OCI-LY1 (cell line): Measurements from ENCODE around the gene ZNF318.

Experiments used
- H2AFZ ChIP-seq: fragments of 200-600 bp; sonication (generic), shearing (Covaris generic); 2 replicates; pipeline ENCODE4 v1.6.0; 2014; ENCODE audit warnings: antibody characterized with exemption, mild to moderate bottlenecking, low read length
- H3F3A ChIP-seq: fragments of 200-600 bp; sonication (generic), shearing (Covaris generic); 2 replicates; pipeline ENCODE4 v1.6.0; 2014; ENCODE audit warnings: mild to moderate bottlenecking, antibody characterized with exemption, low read length, moderate library complexity; ENCODE audit not compliant: insufficient read depth
- H3K27ac ChIP-seq: fragments of 200-600 bp; sonication (generic); 2 replicates; pipeline ENCODE4 v1.5.1; 2014; ENCODE audit warnings: low read length, mixed run types, mild to moderate bottlenecking, low read depth; ENCODE audit not compliant: poor library complexity, severe bottlenecking
- H3K27me3 ChIP-seq: fragments of 200-600 bp; sonication (generic); 2 replicates; pipeline ENCODE4 v1.6.0; 2014; ENCODE audit warnings: antibody characterized with exemption, mild to moderate bottlenecking, low read length, moderate library complexity; ENCODE audit not compliant: insufficient read depth
- H3K36me3 ChIP-seq: fragments of 200-600 bp; sonication (generic); 2 replicates; pipeline ENCODE4 v1.6.1; 2014; ENCODE audit warnings: mild to moderate bottlenecking, antibody characterized with exemption, low read length, moderate library complexity, mixed read lengths; ENCODE audit not compliant: insufficient read depth
- H3K4me1 ChIP-seq: fragments of 200-600 bp; sonication (generic); 2 replicates; pipeline ENCODE4 v1.5.1; 2014; ENCODE audit warnings: mild to moderate bottlenecking, low read length, moderate library complexity; ENCODE audit not compliant: insufficient read depth, severe bottlenecking
- H3K4me2 ChIP-seq: fragments of 200-600 bp; sonication (generic), shearing (Covaris generic); 2 replicates; pipeline ENCODE4 v1.6.1; 2014; ENCODE audit warnings: low read length
- H3K4me3 ChIP-seq: fragments of 200-600 bp; sonication (generic); 2 replicates; pipeline ENCODE4 v1.5.1; 2014; ENCODE audit warnings: low read length, low read depth, mild to moderate bottlenecking, mixed read lengths; ENCODE audit not compliant: poor library complexity, severe bottlenecking
- H3K79me2 ChIP-seq: fragments of 200-600 bp; shearing (Covaris generic); 2 replicates; pipeline ENCODE4 v1.6.1; 2016; ENCODE audit warnings: mixed run types, low read length, mixed read lengths; ENCODE audit not compliant: insufficient read depth
- H3K9ac ChIP-seq: fragments of 200-600 bp; sonication (generic), shearing (Covaris generic); 2 replicates; pipeline ENCODE4 v1.6.1; 2014; ENCODE audit warnings: mild to moderate bottlenecking, low read length, mixed read lengths
- H3K9me2 ChIP-seq: fragments of 200-600 bp; sonication (generic), shearing (Covaris generic); 2 replicates; pipeline ENCODE4 v1.6.1; 2014; ENCODE audit warnings: low read depth, mild to moderate bottlenecking, low read length, mixed read lengths
- H3K9me3 ChIP-seq: fragments of 200-600 bp; shearing (Covaris generic); 2 replicates; pipeline ENCODE4 v1.6.1; 2014; ENCODE audit warnings: low read length, mixed read lengths
- H4K20me1 ChIP-seq: fragments of 200-600 bp; sonication (generic), shearing (Covaris generic); 2 replicates; pipeline ENCODE4 v1.6.0; 2016; ENCODE audit warnings: mild to moderate bottlenecking, low read length; ENCODE audit not compliant: insufficient read depth
- EZH2 ChIP-seq: fragments of 200-600 bp; sonication (generic), shearing (Covaris generic); IDR thresholded peaks from 2 replicates; pipeline ENCODE4 v1.8.0; 2017; ENCODE audit warnings: borderline replicate concordance, mixed run types, mild to moderate bottlenecking, antibody characterized with exemption, low read length, moderate library complexity, mixed read lengths
- TF ChIP-seq, protein P1 (sequence below): fragments of 200-600 bp; sonication (generic), shearing (Covaris generic); IDR thresholded peaks from 2 replicates; pipeline ENCODE4 v1.5.1; 2017; ENCODE audit warnings: mild to moderate bottlenecking, antibody characterized with exemption, low read length, moderate library complexity, mixed read lengths

Gene ZNF318

DNA sequence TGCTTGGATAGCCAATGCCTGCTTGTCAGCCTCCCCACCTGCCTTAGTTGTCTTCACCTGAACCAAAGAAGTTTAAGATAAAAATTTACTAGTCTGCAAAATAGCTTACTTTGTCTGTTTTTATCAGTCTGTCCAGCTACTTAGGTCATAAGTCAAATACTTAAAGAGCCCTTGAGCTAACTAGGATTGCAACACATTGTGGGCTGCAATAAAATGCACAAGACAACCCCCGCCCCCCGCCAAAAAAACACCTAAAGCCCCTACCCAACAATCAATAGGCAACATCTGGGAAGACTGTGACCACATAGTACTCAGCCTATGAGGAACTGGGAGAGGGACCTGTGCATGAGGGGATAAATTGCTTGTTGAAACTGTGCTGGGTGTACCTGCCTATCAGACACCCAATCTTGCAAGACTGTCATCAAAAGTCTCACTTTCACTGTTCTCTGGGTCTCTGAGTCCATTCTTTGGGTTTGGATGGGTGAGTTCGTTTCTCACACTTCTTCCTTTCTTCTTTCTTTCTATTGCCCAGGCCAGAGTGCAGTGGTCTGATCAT lies 30.6 kb upstream of the ZNF318 start:
- Histone ChIP-seq H3K9ac (no peak overlapping the region), H3K79me2 (no peaks in the 10 kb centered on the region), H3K27me3 (no peaks in the 10 kb centered on the region), H3K4me1 (peaks cover 3% of the 10 kb centered on the region), H3K4me2 (no peak overlapping the region), H2AFZ (no peak overlapping the region), H3F3A (no peaks in the 10 kb centered on the region), H3K9me2 (no peaks in the 10 kb centered on the region), H4K20me1 (no peaks in the 10 kb centered on the region), H3K4me3 (no peak overlapping the region), H3K9me3 (no peaks in the 10 kb centered on the region), H3K27ac (no peak overlapping the region), H3K36me3 (no peaks in the 10 kb centered on the region)
- TF ChIP-seq, protein P1, sequence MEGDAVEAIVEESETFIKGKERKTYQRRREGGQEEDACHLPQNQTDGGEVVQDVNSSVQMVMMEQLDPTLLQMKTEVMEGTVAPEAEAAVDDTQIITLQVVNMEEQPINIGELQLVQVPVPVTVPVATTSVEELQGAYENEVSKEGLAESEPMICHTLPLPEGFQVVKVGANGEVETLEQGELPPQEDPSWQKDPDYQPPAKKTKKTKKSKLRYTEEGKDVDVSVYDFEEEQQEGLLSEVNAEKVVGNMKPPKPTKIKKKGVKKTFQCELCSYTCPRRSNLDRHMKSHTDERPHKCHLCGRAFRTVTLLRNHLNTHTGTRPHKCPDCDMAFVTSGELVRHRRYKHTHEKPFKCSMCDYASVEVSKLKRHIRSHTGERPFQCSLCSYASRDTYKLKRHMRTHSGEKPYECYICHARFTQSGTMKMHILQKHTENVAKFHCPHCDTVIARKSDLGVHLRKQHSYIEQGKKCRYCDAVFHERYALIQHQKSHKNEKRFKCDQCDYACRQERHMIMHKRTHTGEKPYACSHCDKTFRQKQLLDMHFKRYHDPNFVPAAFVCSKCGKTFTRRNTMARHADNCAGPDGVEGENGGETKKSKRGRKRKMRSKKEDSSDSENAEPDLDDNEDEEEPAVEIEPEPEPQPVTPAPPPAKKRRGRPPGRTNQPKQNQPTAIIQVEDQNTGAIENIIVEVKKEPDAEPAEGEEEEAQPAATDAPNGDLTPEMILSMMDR: no peak
- no peak for TF ChIP-seq EZH2

DNA sequence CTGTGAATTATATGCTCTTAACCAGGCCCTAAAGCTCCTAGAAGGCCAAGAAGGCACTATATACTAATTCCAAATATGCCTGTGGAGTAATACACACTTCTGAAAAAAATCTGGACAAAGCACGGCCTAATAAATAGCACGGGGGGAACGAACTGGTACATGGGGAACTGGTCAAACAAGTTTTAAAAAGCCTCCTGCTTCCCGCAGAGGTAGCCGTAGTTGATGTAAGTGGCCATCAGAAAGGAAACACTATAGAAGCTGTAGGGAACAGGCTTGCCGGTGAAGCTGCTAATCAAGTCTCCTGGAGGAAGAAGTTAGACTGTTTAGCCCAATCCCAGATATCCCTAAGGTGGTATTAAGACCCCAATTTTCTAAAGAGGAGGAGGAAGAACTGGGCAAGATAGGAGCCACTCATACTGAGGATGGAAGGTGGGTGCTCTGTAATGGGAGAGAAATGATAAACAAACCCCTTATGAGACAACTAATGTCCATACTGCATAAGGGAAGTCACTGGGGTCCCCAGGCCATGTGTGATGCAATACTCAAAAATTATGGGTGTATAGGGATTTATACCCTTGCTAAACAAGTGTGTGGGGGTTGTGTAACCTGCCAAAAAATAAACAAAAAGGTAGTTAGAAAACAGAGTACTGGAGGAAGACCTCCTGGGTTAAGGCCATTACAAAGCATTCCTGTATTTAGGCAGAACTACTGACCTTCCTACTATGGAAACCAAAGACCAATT lies 27.1 kb upstream of the ZNF318 start:
- Histone ChIP-seq H3K79me2 (no peaks in the 10 kb centered on the region), H2AFZ (no peak overlapping the region)

DNA sequence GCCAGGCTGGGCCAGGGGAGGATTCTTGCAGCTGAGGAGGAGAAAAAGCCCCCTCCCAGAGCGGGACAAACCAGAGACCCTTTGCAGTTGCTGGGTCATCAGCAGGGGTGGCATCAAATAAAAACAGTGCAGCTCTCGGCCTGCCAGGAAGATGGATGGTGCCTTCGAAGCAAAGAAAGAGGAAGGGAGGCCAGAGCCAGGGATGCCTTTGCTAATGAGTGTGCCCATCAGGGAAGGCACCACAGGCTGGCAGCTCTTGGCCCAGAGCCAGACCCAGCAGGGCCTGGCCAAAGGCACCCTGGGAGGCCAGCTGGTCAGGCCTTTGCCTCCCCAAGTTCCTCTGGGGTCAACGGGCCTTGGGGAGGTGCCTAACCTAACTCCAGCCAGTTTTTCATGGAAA lies 26.3 kb upstream of the ZNF318 start:
- H3F3A ChIP-seq: no peaks in the 10 kb centered on the region
- no peaks in the 10 kb centered on the region for H3K36me3 ChIP-seq
- no peak for TF ChIP-seq EZH2
- TF ChIP-seq, protein P1: no peak
- H3K4me2 ChIP-seq: no peak overlapping the region
- no peak overlapping the region for H3K9ac ChIP-seq
- peaks cover 13% of the 10 kb centered on the region for H3K4me1 ChIP-seq
- H3K9me2 ChIP-seq: no peaks in the 10 kb centered on the region
- no peak overlapping the region for H3K4me3 ChIP-seq
- no peaks in the 10 kb centered on the region for H3K27me3 ChIP-seq
- no peaks in the 10 kb centered on the region for H3K79me2 ChIP-seq
- H3K9me3 ChIP-seq: no peaks in the 10 kb centered on the region
- no peaks in the 10 kb centered on the region for H4K20me1 ChIP-seq
- no peak overlapping the region for H2AFZ ChIP-seq
- no peak overlapping the region for H3K27ac ChIP-seq

More for the DNA sequence above, 27.1 kb upstream of the ZNF318 start:
- no peak overlapping the region for H3K9ac ChIP-seq
- no peak overlapping the region for H3K4me2 ChIP-seq
- no peak overlapping the region for H3K4me3 ChIP-seq
- H3K27me3 ChIP-seq: no peaks in the 10 kb centered on the region
- H3K4me1 ChIP-seq: peaks cover 13% of the 10 kb centered on the region
- H3K9me2 ChIP-seq: no peaks in the 10 kb centered on the region
- TF ChIP-seq, protein P1: no peak
- TF ChIP-seq EZH2: no peak
- no peaks in the 10 kb centered on the region for H3K36me3 ChIP-seq
- H4K20me1 ChIP-seq: no peaks in the 10 kb centered on the region
- no peaks in the 10 kb centered on the region for H3K9me3 ChIP-seq
- H3K27ac ChIP-seq: no peak overlapping the region
- no peaks in the 10 kb centered on the region for H3F3A ChIP-seq
